Kidney (tissue), 14 donors: ENCODE data around the gene ABCA8. TPM values are rescaled to one million over a fixed set of nuclear protein-coding genes. Genes with fewer than 3 reads are reported as not detected.

Source experiments
- DNase-seq, 5 donors: peaks; one replicate each; pipeline ENCODE4 v3.0.0-alpha.2; 2013 to 2020
- FAIRE-seq: peaks from 2 replicates; lab custom pipeline; 2012; peaks lifted over from hg19 to GRCh38; lab: Jason Lieb, UNC
- H3K27ac ChIP-seq, 2 donors: one replicate each; pipeline ENCODE4 v1.7.0; 2013; ENCODE audit warnings: low read depth in 2 of 2, low read length in 2 of 2, inconsistent platforms in 1 of 2
- H3K27me3 ChIP-seq: one replicate; pipeline ENCODE4 v1.7.1; 2013; ENCODE audit warnings: low read length, inconsistent platforms; ENCODE audit not compliant: control insufficient read depth, insufficient read depth
- H3K36me3 ChIP-seq, 3 donors: one replicate each; pipeline versions ENCODE4 v1.7.0 to v1.7.1; 2013; ENCODE audit warnings: low read length in 3 of 3, control low read depth in 1 of 3, inconsistent platforms in 1 of 3; ENCODE audit not compliant: insufficient read depth in 3 of 3, control insufficient read depth in 2 of 3
- H3K4me1 ChIP-seq, 3 donors: one replicate each; pipeline versions ENCODE4 v1.7.0 to v1.7.1; 2013; ENCODE audit warnings: low read length in 3 of 3, inconsistent platforms in 1 of 3, low read depth in 1 of 3; ENCODE audit not compliant: control insufficient read depth in 2 of 3, insufficient read depth in 2 of 3
- H3K4me3 ChIP-seq, 3 donors: one replicate each; pipeline versions ENCODE4 v1.7.0 to v1.8.1; 2013; ENCODE audit warnings: low read length in 3 of 3, control low read depth in 1 of 3, inconsistent platforms in 1 of 3
- H3K9ac ChIP-seq, 3 donors: one replicate each; pipeline versions ENCODE4 v1.7.0 to v1.7.1; 2013; ENCODE audit warnings: low read length in 3 of 3, control low read depth in 1 of 3, inconsistent platforms in 1 of 3
- H3K9me3 ChIP-seq, 3 donors: one replicate each; pipeline versions ENCODE4 v1.7.0 to v1.7.1; 2013; ENCODE audit warnings: low read length in 3 of 3, control low read depth in 1 of 3, inconsistent platforms in 1 of 3; ENCODE audit not compliant: control insufficient read depth in 2 of 3, insufficient read depth in 1 of 3
- intact Hi-C: fragments of 100-400 bp; cut with DNase I; formaldehyde crosslinking; loops from one replicate; pipeline ENCODE4 v1.11.1; 2022
- polyA plus RNA-seq: library from polyadenylated mRNA; stranded (reverse); fragments of 350-450 nt; fragmentation: Illumina TruSeq; extraction: RNeasy Lipid Tissue Mini Kit (QIAGEN cat#74804); gene quantifications from one replicate; pipeline ENCODE4 v1.2.3, GENCODE V29; 2014; ENCODE audit warnings: low read depth, low replicate concordance; ENCODE audit not compliant: insufficient read depth
- total RNA-seq: library from RNA; stranded (reverse); fragmentation: NEBNext Ultra II Directional; extraction: Animal tissue kit (Norgen Biotek cat#: 25700); gene quantifications from one replicate; pipeline ENCODE4 v1.2.1, GENCODE V29; 2021
- TF ChIP-seq, protein P1 (sequence below): IDR thresholded peaks from 3 replicates; pipeline ENCODE4 v1.5.1; 2012; ENCODE audit warnings: mild to moderate bottlenecking, moderate library complexity, borderline replicate concordance; ENCODE audit not compliant: insufficient read depth; ENCODE audit errors: extremely low read depth
- donor health status: control.
- donor health status: control.
- donor health status: control.
- donor health status: control.
- donor health status: control.
- donor health status: DM: yes; HTN: yes; CAD: no.
- donor health status: Normal renal cell carcinoma (clear cell type).

Gene ABCA8
- total and polyA plus RNA-seq, 2 donors from 2014 or later: 3.7 to 9.4 TPM

DNA sequence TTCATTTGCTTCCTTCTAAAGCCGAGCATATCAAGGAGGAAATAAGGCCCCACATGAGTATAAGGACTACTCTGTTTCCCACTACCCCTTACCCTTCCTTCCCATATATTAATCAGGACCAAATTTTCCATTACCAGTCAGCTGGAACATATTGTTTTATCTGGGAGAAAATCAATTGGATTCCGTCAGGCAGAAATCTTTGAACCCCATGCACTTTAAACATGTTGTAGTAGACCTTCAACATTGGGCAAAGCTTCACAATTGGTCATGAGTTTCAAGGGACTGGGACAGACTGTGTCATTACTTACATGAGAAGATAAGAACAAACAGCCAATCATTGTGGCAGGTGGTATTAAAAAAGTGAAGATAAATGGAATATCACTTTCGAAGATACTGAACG, 70.3 kb downstream of the ABCA8 start:
- no peaks in the 10 kb centered on the region for H3K4me1 ChIP-seq
- TF ChIP-seq, protein P1, sequence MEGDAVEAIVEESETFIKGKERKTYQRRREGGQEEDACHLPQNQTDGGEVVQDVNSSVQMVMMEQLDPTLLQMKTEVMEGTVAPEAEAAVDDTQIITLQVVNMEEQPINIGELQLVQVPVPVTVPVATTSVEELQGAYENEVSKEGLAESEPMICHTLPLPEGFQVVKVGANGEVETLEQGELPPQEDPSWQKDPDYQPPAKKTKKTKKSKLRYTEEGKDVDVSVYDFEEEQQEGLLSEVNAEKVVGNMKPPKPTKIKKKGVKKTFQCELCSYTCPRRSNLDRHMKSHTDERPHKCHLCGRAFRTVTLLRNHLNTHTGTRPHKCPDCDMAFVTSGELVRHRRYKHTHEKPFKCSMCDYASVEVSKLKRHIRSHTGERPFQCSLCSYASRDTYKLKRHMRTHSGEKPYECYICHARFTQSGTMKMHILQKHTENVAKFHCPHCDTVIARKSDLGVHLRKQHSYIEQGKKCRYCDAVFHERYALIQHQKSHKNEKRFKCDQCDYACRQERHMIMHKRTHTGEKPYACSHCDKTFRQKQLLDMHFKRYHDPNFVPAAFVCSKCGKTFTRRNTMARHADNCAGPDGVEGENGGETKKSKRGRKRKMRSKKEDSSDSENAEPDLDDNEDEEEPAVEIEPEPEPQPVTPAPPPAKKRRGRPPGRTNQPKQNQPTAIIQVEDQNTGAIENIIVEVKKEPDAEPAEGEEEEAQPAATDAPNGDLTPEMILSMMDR: no peak
- H3K4me3 ChIP-seq: no peak overlapping the region
- H3K9ac ChIP-seq: no peak overlapping the region
- no peak for DNase-seq
- no peaks in the 10 kb centered on the region for H3K27me3 ChIP-seq
- no peaks in the 10 kb centered on the region for H3K36me3 ChIP-seq
- intact Hi-C loops: no loop called here
- H3K9me3 ChIP-seq: peaks cover 0 to 10% (median 0%) of the 10 kb centered on the region in 3 donors
- no peak for FAIRE-seq
- H3K27ac ChIP-seq: no peak overlapping the region

DNA sequence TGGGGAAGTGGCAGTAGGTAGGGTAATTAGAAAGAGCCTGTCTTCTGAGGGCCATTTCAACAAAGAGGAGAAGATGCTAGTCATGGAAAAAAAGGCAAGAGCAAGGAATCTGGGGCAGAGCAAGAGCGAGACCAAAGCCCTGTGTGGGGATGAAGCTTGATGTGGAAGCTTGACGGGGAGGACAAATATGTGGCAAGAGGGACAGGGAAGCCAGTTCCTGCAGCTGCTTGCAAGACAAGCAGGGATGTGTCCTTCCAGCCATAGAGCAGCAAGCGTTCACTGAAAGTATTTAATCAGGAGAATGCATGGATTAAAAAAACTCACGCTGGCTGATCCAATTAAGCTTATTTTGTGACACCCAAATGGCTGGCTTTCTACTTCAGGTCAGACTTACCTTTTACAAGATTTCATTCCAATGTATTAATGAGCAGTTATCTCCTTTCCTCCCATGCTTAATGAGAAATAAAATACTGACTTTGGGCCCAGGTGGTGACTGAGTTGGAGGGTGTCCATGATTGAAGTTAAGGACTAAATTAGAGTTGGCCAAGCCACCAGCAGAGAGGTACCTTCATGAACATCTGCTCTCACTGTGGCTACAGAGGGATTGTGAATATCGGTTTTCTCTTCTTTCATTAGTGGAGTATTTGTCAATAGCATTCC, 76.8 kb downstream of the ABCA8 start:
- no peaks in the 10 kb centered on the region for H3K27me3 ChIP-seq
- no peak overlapping the region for H3K4me3 ChIP-seq
- intact Hi-C loops: no loop called here
- TF ChIP-seq, protein P1: no peak
- peaks cover 0 to 25% (median 0%) of the 10 kb centered on the region in 3 donors for H3K9me3 ChIP-seq
- no peak overlapping the region for H3K27ac ChIP-seq
- H3K4me1 ChIP-seq: no peaks in the 10 kb centered on the region
- H3K9ac ChIP-seq: no peak overlapping the region
- H3K36me3 ChIP-seq: no peaks in the 10 kb centered on the region
- FAIRE-seq (no peak), DNase-seq (no peak)

DNA sequence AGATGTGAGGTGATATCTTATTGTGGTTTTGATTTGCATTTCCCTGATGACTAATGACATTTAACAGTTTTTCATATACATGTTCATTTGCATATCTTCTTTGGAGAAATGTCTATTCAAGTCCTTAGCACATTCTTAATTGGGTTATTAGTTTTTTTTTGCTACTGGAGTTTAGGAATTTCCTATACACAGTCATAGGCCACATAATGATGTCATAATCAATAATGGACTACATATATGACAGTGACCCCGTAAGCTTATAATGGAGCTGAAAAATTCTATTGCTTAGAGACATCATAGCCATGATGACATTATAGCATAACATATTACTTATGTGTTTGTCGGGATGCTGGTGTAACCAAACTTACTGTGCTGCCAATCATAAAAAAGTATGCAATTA, 83.7 kb downstream of the ABCA8 start:
- H3K27ac ChIP-seq: no peak overlapping the region
- H3K36me3 ChIP-seq: no peaks in the 10 kb centered on the region
- DNase-seq (no peak), FAIRE-seq (no peak)
- no peak overlapping the region for H3K4me3 ChIP-seq
- H3K27me3 ChIP-seq: no peaks in the 10 kb centered on the region
- no peaks in the 10 kb centered on the region for H3K4me1 ChIP-seq
- TF ChIP-seq, protein P1: no peak
- peaks cover 0 to 3% (median 0%) of the 10 kb centered on the region in 3 donors for H3K9me3 ChIP-seq
- no peak overlapping the region for H3K9ac ChIP-seq
- intact Hi-C loops: no loop called here
